Uterus (tissue), 4 donors: ENCODE measurements around the gene ZNF785. TPM values are rescaled to one million over a fixed set of nuclear protein-coding genes. Genes with fewer than 3 reads are reported as not detected.
A peak's percentile ranks its signal among the peaks of the same experiment; 100 is the strongest.

Source experiments
- DNase-seq, 2 donors: peaks; one replicate each; pipeline ENCODE4 v3.0.0-alpha.2; 2019 to 2020
- H3K27ac ChIP-seq, 2 donors: fragments of 200-600 bp; sonication (generic); 1 replicate in 1 of 2; 2 replicates in 1 of 2; pipeline ENCODE4 v1.5.1; 2016 to 2018
- H3K27me3 ChIP-seq, 2 donors: fragments of 200-600 bp; sonication (generic); one replicate each; pipeline ENCODE4 v1.5.1; 2018 to 2019; ENCODE audit warnings: control low read depth in 1 of 2
- H3K36me3 ChIP-seq, 2 donors: fragments of 200-600 bp; sonication (generic); one replicate each; pipeline ENCODE4 v1.5.1; 2019; ENCODE audit warnings: control low read depth in 1 of 2
- H3K4me1 ChIP-seq, 2 donors: fragments of 200-600 bp; sonication (generic); one replicate each; pipeline ENCODE4 v1.5.1; 2018 to 2019; ENCODE audit warnings: control low read depth in 1 of 2
- H3K4me3 ChIP-seq, 2 donors: fragments of 200-600 bp; sonication (generic); 1 replicate in 1 of 2; 2 replicates in 1 of 2; pipeline ENCODE4 v1.5.1; 2018 to 2019; ENCODE audit warnings: mild to moderate bottlenecking in 1 of 2
- H3K9me3 ChIP-seq, 2 donors: fragments of 200-600 bp; sonication (generic); one replicate each; pipeline ENCODE4 v1.5.1; 2019; ENCODE audit warnings: control low read depth in 1 of 2
- POLR2A ChIP-seq, 2 donors: fragments of 450-650 bp; IDR thresholded peaks; one replicate each; pipeline ENCODE4 v1.6.1; 2016; ENCODE audit warnings: antibody characterized with exemption in 2 of 2, mild to moderate bottlenecking in 1 of 2, moderate library complexity in 1 of 2
- intact Hi-C: fragments of 100-400 bp; cut with DNase I; formaldehyde crosslinking; loops from one replicate; pipeline ENCODE4 v1.15.1; 2023; ENCODE audit warnings: low total_unique reads
- total RNA-seq, 4 donors: library from RNA; depleted of rRNA in 3 of 4; stranded (reverse); fragments of >200 nt in 3 of 4; gene quantifications; one replicate each; pipeline versions ENCODE4 v1.1.0 to v1.2.4, GENCODE V29; 2014 to 2023
- TF ChIP-seq, protein P1 (sequence below), 4 experiments: fragments of 200-600 bp in 2 of 4; fragments of 450-650 bp in 2 of 4; sonication (generic) in 2 of 4; IDR thresholded peaks; one replicate each; pipeline ENCODE4 v1.5.1; 2016 to 2019; ENCODE audit warnings: antibody characterized with exemption in 4 of 4, mild to moderate bottlenecking in 2 of 4, moderate library complexity in 1 of 4
- donor health status: DM: yes; HTN: yes; CAD: no.

Gene ZNF785
- total RNA-seq, 4 donors from 2014 or later, result 6.8 to 37.4 (median 15.2) TPM

DNA sequence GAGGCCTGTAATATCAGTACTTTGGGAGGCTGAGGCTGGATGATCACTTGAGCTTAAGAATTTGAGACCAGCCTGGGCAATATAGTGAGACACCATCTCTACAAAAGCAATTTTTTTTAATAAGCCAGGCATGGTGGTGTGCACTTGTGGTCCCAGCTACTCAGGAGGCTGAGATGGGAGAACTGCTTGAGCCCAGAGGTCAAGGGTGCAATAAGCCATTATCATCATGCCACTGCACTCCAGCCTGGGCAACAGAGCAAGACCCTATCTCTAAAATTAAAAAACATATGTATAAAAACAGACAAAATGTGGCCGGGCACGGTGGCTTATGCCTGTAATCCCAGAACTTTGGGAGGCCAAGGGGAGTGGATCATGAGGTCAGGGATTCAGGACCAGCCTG lies 3.2 kb upstream of the ZNF785 start:
- Histone ChIP-seq H3K4me1 (peaks cover 0 to 4% of the 10 kb centered on the region in 2 donors), H3K27ac (no peak overlapping the region), H3K36me3 (no peaks in the 10 kb centered on the region), H3K9me3 (no peaks in the 10 kb centered on the region), H3K27me3 (no peaks in the 10 kb centered on the region), H3K4me3 (no peak overlapping the region)
- intact Hi-C loops, result no loop called here
- no peak for DNase-seq
- TF ChIP-seq, protein P1, sequence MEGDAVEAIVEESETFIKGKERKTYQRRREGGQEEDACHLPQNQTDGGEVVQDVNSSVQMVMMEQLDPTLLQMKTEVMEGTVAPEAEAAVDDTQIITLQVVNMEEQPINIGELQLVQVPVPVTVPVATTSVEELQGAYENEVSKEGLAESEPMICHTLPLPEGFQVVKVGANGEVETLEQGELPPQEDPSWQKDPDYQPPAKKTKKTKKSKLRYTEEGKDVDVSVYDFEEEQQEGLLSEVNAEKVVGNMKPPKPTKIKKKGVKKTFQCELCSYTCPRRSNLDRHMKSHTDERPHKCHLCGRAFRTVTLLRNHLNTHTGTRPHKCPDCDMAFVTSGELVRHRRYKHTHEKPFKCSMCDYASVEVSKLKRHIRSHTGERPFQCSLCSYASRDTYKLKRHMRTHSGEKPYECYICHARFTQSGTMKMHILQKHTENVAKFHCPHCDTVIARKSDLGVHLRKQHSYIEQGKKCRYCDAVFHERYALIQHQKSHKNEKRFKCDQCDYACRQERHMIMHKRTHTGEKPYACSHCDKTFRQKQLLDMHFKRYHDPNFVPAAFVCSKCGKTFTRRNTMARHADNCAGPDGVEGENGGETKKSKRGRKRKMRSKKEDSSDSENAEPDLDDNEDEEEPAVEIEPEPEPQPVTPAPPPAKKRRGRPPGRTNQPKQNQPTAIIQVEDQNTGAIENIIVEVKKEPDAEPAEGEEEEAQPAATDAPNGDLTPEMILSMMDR (IDR thresholded peaks at IDR 0.05), result no peak
- no peak for TF ChIP-seq POLR2A (IDR thresholded peaks at IDR 0.05)

DNA sequence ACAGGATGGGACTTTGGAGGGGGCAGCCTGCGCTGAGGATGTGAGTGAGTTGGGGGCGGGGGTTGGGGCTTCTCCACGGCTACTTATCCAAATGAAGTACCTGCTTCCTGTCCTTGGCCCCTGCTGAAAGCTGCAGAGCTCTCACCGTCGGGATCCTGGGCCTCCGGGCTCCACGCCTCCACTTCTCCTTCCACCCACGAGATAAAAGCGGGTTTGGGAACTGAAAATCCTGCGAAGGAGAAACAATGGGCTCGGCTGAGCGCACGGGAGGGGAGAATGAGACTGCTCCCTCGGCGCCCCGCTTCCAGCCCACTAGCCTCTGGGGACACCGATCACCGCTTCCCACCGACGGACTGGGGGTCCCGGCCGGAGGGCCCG lies 486 bp downstream of the ZNF785 start:
- Histone ChIP-seq H3K36me3 (no peaks in the 10 kb centered on the region), H3K27me3 (no peaks in the 10 kb centered on the region), H3K27ac (peak overlapping the region; percentile 76 to 93), H3K4me1 (peaks cover 0 to 4% of the 10 kb centered on the region in 2 donors), H3K9me3 (no peaks in the 10 kb centered on the region), H3K4me3 (peak overlapping the region; percentile 59 to 79)
- intact Hi-C loops, result no loop called here
- DNase-seq, result no peak
- TF ChIP-seq POLR2A (IDR thresholded peaks at IDR 0.05), result no peak
- TF ChIP-seq, protein P1 (IDR thresholded peaks at IDR 0.05), result no peak

DNA sequence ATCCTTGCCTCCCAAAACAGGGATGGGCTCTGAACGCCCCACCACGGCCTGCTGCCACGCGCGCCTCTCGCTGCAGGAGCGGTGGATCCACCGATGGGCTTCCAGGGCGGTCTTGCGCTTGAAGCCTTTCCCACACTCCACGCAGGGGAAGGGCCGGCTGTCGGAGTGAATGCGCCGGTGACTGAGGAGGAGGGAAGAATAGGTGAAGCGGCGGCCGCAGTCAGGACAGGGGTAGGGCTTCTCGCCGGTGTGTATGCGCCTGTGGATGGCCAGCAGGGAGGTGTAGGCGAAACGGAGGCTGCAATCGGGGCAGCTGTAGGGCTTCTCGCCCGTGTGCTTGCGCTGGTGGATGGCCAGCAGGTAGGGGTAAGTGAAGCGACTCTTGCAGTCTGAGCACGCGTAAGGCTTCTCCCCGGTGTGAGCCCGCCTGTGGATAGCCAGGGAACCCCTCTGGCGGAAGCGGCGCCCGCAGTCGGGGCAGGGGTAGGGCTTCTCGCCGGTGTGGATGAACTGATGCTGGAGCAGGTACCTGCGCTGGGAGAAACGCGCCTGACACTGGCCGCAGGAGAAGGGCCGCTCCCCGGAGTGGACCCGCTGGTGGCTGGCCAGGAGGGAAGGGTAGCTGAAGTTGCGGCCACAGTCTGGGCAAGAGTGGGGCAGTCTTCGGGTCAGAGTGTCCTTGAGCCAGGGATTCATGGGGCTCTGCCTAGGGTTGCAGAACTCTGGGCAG lies 2.7 kb downstream of the ZNF785 start:
- no peaks in the 10 kb centered on the region for H3K36me3 ChIP-seq

DNA sequence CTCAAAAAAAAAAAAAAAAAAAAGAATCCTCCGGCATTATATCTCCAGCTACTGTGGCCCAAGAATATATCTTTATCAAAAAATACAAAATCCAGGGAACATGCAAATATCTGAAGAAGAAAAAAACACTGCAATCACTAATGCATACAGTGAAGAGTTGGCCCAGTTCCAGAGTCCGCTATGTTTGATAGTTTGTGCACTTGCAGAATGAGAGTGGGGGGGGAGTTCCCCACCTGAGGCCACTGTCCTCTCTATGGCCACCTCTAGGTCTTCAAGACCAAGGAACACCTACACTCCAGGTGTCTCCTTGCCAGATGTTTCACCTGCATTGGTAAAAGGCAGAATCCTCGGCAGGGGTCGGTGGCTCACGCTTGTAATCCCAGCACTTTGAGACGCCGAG lies 4.0 kb downstream of the ZNF785 start:
- TF ChIP-seq POLR2A (IDR thresholded peaks at IDR 0.05), result no peak
- TF ChIP-seq, protein P1 (IDR thresholded peaks at IDR 0.05), result no peak
- Histone ChIP-seq H3K27me3 (no peaks in the 10 kb centered on the region), H3K4me3 (no peak overlapping the region), H3K36me3 (no peaks in the 10 kb centered on the region), H3K4me1 (peaks cover 0 to 4% of the 10 kb centered on the region in 2 donors), H3K27ac (no peak overlapping the region), H3K9me3 (no peaks in the 10 kb centered on the region)
- no peak for DNase-seq
- intact Hi-C loops, result no loop called here

More for the DNA sequence above, 2.7 kb downstream of the ZNF785 start:
- DNase-seq, result no peak
- TF ChIP-seq, protein P1 (IDR thresholded peaks at IDR 0.05), result no peak
- TF ChIP-seq POLR2A (IDR thresholded peaks at IDR 0.05), result no peak
- no peaks in the 10 kb centered on the region for H3K27me3 ChIP-seq
- no peaks in the 10 kb centered on the region for H3K9me3 ChIP-seq
- intact Hi-C loops, result no loop called here
- no peak overlapping the region for H3K4me3 ChIP-seq
- no peak overlapping the region for H3K27ac ChIP-seq
- peaks cover 0 to 4% of the 10 kb centered on the region in 2 donors for H3K4me1 ChIP-seq

DNA sequence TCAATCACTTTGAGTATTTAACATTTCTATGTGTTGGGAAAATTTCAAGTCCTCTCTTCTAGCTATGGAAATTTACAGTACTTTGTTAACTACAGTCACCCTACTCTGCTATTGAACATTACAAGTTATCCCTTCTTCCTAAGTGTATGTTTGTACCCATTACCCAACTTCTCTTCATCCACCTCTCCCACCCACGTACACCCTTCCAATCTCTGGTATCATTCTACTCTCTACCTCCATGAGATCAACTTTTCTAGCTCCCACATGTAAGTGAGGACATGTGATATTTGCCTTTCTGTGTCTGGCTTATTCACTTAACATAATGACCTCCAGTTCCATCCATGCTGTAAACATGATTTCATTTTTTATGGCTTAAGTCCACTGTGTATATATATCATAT lies 10.8 kb downstream of the ZNF785 start:
- DNase-seq, result no peak
- peaks cover 0 to 6% of the 10 kb centered on the region in 2 donors for H3K4me1 ChIP-seq
- H3K9me3 ChIP-seq, result no peaks in the 10 kb centered on the region
- no peaks in the 10 kb centered on the region for H3K36me3 ChIP-seq
- intact Hi-C loops, result no loop called here
- H3K27me3 ChIP-seq, result no peaks in the 10 kb centered on the region
- no peak overlapping the region for H3K4me3 ChIP-seq
- no peak overlapping the region for H3K27ac ChIP-seq
- no peak for TF ChIP-seq POLR2A (IDR thresholded peaks at IDR 0.05)
- TF ChIP-seq, protein P1 (IDR thresholded peaks at IDR 0.05), result no peak
